AG09309 (cell line): ENCODE measurements around the gene TNIK.
A peak's percentile ranks its signal among the peaks of the same experiment; 100 is the strongest.

ENCODE experiments used
- DNase-seq: peaks from one replicate; pipeline ENCODE4 v3.0.0-alpha.2; 2010; ENCODE audit warnings: low read depth
- H3K4me3 ChIP-seq: 2 replicates; pipeline ENCODE4 v1.5.1; 2011; ENCODE audit warnings: mild to moderate bottlenecking, low read depth, low read length, moderate library complexity; ENCODE audit not compliant: control insufficient read depth
- TF ChIP-seq, protein P1 (sequence below): IDR thresholded peaks from 2 replicates; pipeline ENCODE4 v1.5.1; 2011; ENCODE audit warnings: mild to moderate bottlenecking, low read depth, low read length, inconsistent platforms; ENCODE audit not compliant: insufficient read depth, control insufficient read depth; ENCODE audit errors: missing control alignments

TNIK gene

DNA sequence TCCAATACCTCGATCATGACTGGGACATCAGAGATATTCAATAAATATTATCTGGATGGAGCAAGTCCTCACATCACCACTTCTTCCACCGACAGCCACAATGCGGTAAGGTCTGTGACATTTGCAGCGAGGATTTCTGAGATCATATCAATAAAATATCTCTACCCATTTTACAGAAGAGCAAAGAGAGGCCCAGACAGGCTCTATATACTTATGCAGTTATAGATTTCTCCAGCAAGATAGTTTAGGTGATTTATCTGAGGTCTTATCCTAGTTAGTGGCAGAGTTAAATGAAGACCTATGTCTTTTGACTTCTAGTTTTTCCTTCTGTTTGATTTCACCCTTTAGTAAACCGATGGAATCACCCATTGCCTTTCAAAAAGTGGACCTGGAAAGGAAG lies 81.6 kb downstream of the TNIK start:
- no peak for DNase-seq
- TF ChIP-seq, protein P1, sequence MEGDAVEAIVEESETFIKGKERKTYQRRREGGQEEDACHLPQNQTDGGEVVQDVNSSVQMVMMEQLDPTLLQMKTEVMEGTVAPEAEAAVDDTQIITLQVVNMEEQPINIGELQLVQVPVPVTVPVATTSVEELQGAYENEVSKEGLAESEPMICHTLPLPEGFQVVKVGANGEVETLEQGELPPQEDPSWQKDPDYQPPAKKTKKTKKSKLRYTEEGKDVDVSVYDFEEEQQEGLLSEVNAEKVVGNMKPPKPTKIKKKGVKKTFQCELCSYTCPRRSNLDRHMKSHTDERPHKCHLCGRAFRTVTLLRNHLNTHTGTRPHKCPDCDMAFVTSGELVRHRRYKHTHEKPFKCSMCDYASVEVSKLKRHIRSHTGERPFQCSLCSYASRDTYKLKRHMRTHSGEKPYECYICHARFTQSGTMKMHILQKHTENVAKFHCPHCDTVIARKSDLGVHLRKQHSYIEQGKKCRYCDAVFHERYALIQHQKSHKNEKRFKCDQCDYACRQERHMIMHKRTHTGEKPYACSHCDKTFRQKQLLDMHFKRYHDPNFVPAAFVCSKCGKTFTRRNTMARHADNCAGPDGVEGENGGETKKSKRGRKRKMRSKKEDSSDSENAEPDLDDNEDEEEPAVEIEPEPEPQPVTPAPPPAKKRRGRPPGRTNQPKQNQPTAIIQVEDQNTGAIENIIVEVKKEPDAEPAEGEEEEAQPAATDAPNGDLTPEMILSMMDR: no peak
- H3K4me3 ChIP-seq: no peak overlapping the region

DNA sequence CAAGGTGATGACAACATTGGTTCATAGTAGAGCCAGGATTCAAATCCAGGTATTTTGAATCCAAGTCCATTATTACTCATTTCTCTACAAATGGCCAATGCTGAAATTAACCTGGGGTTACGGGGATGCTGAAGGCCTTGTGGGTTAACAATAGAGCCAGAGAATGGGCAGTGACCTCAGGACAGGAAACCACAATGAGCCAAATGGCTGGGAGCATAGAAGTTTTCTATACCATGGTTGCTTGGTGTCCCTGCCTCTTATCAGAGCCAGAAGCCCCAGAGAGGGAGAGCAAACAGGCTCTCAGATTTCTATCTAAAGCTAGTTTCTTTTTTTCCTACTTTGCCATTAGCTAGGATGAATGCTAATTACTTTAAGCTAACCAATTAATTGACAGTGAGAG lies 82.3 kb downstream of the TNIK start:
- no peak for DNase-seq
- H3K4me3 ChIP-seq: no peak overlapping the region
- TF ChIP-seq, protein P1: no peak

DNA sequence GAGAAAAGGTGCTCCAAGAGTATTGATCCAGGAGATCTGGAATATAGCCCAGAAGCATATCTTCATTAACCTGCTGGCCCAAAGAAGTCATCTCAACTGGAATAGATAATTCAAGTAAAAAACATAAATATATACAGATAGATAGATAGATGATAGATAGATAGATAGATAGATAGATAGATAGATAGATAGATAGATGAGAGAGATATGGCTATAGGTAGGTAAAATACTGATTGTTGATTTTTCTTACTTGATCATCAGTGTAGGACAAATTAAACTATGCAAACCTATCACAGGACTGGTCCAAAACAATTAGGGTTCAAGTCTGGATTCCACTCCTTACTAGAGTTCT lies 83.6 kb downstream of the TNIK start:
- TF ChIP-seq, protein P1: no peak
- DNase-seq: no peak
- H3K4me3 ChIP-seq: no peak overlapping the region

DNA sequence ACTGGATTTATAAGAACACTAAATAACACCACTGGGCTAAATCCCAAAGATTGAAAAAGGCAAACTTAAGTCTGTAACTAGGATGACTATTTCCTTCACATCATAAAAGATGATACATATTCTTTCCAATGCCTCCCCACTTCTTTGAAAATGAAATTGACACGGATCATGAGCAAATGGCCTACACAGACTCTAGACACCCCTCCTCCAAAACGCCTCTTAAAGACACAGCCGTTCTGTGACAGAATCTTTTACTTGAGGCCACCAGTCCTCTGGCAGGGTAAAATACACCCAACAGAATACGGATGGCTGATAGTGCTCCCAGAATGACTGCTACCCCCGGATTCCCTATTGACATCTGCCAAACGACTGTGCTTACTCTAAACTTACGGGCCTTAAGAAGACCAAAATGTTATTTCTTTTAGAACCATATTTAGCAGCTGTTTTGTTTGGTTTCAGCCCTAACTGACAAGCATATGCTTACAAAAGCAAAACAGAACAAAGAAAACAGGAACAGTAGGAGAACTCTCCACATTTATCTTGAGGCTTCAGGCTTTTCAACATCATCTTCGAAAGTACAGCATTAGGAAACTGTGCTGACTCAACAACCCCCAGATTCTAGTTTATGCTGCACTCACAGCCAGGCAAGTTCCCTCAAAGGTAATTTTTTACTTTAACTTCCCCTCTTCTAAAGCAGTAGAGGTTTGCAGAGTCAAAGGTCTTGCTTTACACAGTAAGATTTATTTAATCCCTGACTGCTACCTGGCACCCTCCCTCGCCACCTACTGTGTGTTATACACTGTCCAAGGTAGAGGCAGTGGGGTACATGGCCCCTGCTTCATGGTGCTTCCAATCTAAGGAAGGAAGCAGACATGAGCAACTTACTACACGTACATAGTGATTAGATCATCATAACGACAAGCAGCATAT lies 84.3 kb downstream of the TNIK start:
- TF ChIP-seq, protein P1: no peak
- DNase-seq: no peak
- H3K4me3 ChIP-seq: no peak overlapping the region

DNA sequence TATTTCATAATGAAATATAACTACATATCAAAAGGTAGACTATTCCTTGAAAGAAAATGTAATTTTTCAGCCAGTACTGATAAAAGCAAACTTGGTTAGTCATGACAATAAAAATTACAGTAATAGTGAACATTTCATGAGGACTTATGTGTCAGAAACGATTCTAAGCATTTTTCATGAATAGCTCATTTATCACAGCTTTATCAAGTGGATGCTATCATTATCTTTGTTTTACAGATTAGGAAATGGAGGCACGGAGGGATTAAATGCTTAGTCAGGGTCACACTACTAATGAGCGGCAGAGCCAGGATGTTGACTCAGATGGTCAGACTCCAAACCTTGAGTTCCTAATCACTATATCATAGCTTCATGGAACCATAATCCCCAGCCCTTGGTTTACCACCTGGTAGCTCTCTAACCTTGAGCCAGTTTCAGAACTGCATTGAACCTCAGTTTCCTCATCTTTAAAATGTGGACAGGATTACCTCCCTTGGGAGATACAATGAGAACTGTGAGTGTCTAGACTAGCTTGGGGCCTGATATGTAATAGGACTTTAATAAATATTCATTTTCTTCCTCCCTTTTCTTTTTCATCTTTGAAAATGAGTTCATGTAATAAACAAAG lies 85.4 kb downstream of the TNIK start:
- TF ChIP-seq, protein P1: no peak
- peak; percentile 79 for DNase-seq
- H3K4me3 ChIP-seq: no peak overlapping the region

DNA sequence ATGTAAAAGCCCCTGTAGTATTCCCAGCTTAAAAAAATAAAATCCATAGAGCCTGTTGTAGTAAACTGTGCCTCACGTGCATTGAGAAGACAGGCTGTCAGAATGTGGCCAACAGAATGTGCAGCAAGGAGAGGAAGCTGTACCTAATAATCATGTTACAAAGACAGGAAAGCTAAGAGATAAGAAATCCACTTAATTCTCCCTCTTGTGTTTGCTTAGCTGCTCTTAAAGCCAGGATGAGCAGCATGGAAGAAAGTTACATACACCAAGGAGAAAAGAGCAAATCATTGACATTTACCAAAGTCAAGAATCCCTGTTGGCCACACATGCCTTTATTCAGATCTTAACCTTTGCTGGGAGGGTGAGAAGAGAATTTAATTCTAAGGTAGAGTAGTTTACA lies 85.9 kb downstream of the TNIK start:
- TF ChIP-seq, protein P1: no peak
- H3K4me3 ChIP-seq: no peak overlapping the region
- no peak for DNase-seq

DNA sequence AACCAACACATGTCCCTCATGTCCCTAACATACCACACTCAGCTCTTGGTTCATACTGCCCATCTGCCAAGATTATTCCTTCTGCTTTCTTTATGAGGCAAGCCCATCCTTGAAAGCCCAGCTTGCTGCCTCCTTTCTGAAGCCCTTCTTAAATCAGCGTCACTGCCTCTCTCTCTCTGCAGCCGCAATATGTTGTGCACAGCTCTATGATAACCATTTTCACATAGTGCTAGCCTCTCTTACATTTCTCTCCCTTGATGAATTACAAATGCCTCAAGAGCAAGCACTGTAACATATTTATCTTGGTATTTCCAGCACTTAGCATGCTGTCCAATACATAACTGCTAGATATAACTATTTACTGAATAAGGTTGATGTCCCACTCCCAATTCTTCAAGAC lies 86.5 kb downstream of the TNIK start:
- DNase-seq: no peak
- no peak overlapping the region for H3K4me3 ChIP-seq
- TF ChIP-seq, protein P1: no peak
